Suprapubic skin (tissue), 4 donors: ENCODE data around the gene NEGR1. TPM values are rescaled to one million over a fixed set of nuclear protein-coding genes. Genes with fewer than 3 reads are reported as not detected.
A peak's percentile ranks its signal among the peaks of the same experiment; 100 is the strongest.

Source experiments
- DNase-seq, 2 donors: peaks; one replicate each; pipeline ENCODE4 v3.0.0-alpha.2; 2019; ENCODE audit warnings: low spot score in 2 of 2
- H3K27ac ChIP-seq: fragments of 200-600 bp; sonication (generic); one replicate; pipeline ENCODE4 v1.5.1; 2019
- H3K27me3 ChIP-seq: fragments of 200-600 bp; sonication (generic); one replicate; pipeline ENCODE4 v1.5.1; 2019
- H3K36me3 ChIP-seq: fragments of 200-600 bp; sonication (generic); one replicate; pipeline ENCODE4 v1.5.1; 2019
- H3K4me1 ChIP-seq: fragments of 200-600 bp; sonication (generic); one replicate; pipeline ENCODE4 v1.5.1; 2019
- H3K4me3 ChIP-seq: fragments of 200-600 bp; sonication (generic); one replicate; pipeline ENCODE4 v1.5.1; 2019; ENCODE audit warnings: mild to moderate bottlenecking
- H3K9me3 ChIP-seq: fragments of 200-600 bp; sonication (generic); one replicate; pipeline ENCODE4 v1.5.1; 2019
- CTCF ChIP-seq, 2 donors: fragments of 200-600 bp in 1 of 2; fragments of 450-650 bp in 1 of 2; sonication (generic) in 1 of 2; IDR thresholded peaks; one replicate each; pipeline ENCODE4 v1.5.1; 2016 to 2019; ENCODE audit warnings: antibody characterized with exemption in 2 of 2, mild to moderate bottlenecking in 1 of 2, moderate library complexity in 1 of 2
- EP300 ChIP-seq: sonication (generic); formaldehyde crosslinking; IDR thresholded peaks from one replicate; pipeline ENCODE4 v1.6.1; 2017; ENCODE audit warnings: antibody characterized with exemption
- POLR2A ChIP-seq, 2 donors: fragments of 450-650 bp; IDR thresholded peaks; one replicate each; pipeline ENCODE4 v1.6.1; 2017; ENCODE audit warnings: antibody characterized with exemption in 2 of 2, mild to moderate bottlenecking in 2 of 2, moderate library complexity in 2 of 2
- POLR2AphosphoS5 ChIP-seq, 3 donors: sonication (generic); formaldehyde crosslinking; IDR thresholded peaks; one replicate each; pipeline ENCODE4 v1.6.1; 2017; ENCODE audit warnings: antibody characterized with exemption in 3 of 3
- WGBS: methylation state at CpG from one replicate; pipeline ENCODE4 v1.1.5; 2018; 5-methylcytosine and 5-hydroxymethylcytosine counted together
- total RNA-seq, 4 donors: library from RNA; depleted of rRNA; stranded (reverse); fragments of >200 nt; gene quantifications; one replicate each; pipeline ENCODE4 v1.1.0, GENCODE V29; 2016

Gene NEGR1
- total RNA-seq, 4 donors from 2014 or later: 3.0 to 9.9 (median 3.8) TPM

GRCh38 chr1:71427066-71427465 is 855.3 kb downstream of the NEGR1 start:
- H3K9me3 ChIP-seq: no peaks in the 10 kb centered on the region
- no peak for DNase-seq
- TF ChIP-seq CTCF (IDR thresholded peaks at IDR 0.05): no peak
- H3K27me3 ChIP-seq: no peaks in the 10 kb centered on the region
- H3K4me3 ChIP-seq: no peak overlapping the region
- H3K4me1 ChIP-seq: no peaks in the 10 kb centered on the region
- no peak overlapping the region for H3K27ac ChIP-seq
- 84% methylated on average over 3 of the region's 3 CpGs for WGBS
- H3K36me3 ChIP-seq: no peaks in the 10 kb centered on the region

- Histone ChIP-seq H3K4me3 (no peak overlapping the region), H3K36me3 (no peaks in the 10 kb centered on the region), H3K9me3 (no peaks in the 10 kb centered on the region), H3K27ac (no peak overlapping the region), H3K4me1 (no peaks in the 10 kb centered on the region), H3K27me3 (no peaks in the 10 kb centered on the region)
- TF ChIP-seq POLR2A (IDR thresholded peaks at IDR 0.05) (no peak), CTCF (IDR thresholded peaks at IDR 0.05) (no peak), EP300 (no peak), POLR2AphosphoS5 (IDR thresholded peaks at IDR 0.05) (no peak)
- DNase-seq: no peak
Observed at GRCh38 chr1:71424536-71424935, 857.8 kb downstream of the NEGR1 start.

GRCh38 chr1:71422221-71422620 is 860.1 kb downstream of the NEGR1 start:
- Histone ChIP-seq H3K27me3 (no peaks in the 10 kb centered on the region), H3K4me3 (no peak overlapping the region), H3K36me3 (no peaks in the 10 kb centered on the region), H3K27ac (no peak overlapping the region), H3K9me3 (no peaks in the 10 kb centered on the region), H3K4me1 (no peaks in the 10 kb centered on the region)
- DNase-seq: no peak
- TF ChIP-seq POLR2A (IDR thresholded peaks at IDR 0.05): no peak
- no peak for TF ChIP-seq POLR2AphosphoS5 (IDR thresholded peaks at IDR 0.05)
- TF ChIP-seq CTCF (IDR thresholded peaks at IDR 0.05): no peak
- TF ChIP-seq EP300: no peak
- WGBS: 69% methylated on average over 6 of the region's 6 CpGs

GRCh38 chr1:71417421-71417820 is 864.9 kb downstream of the NEGR1 start:
- H3K36me3 ChIP-seq: no peaks in the 10 kb centered on the region
- no peaks in the 10 kb centered on the region for H3K4me1 ChIP-seq
- 71% methylated on average over 3 of the region's 3 CpGs for WGBS
- TF ChIP-seq EP300: no peak
- no peak for TF ChIP-seq POLR2AphosphoS5 (IDR thresholded peaks at IDR 0.05)
- no peak for TF ChIP-seq POLR2A (IDR thresholded peaks at IDR 0.05)
- DNase-seq: no peak
- H3K9me3 ChIP-seq: no peaks in the 10 kb centered on the region
- no peak overlapping the region for H3K4me3 ChIP-seq
- H3K27ac ChIP-seq: no peak overlapping the region
- H3K27me3 ChIP-seq: no peaks in the 10 kb centered on the region

GRCh38 chr1:71414179-71414578 is 868.2 kb downstream of the NEGR1 start:
- Histone ChIP-seq H3K9me3 (no peaks in the 10 kb centered on the region), H3K27me3 (no peaks in the 10 kb centered on the region), H3K4me3 (no peak overlapping the region), H3K4me1 (no peaks in the 10 kb centered on the region), H3K36me3 (no peaks in the 10 kb centered on the region), H3K27ac (peak overlapping the region; percentile 5)
- WGBS: 18% methylated on average over 2 of the region's 2 CpGs
- no peak for DNase-seq
- TF ChIP-seq POLR2A (IDR thresholded peaks at IDR 0.05): no peak
- TF ChIP-seq CTCF (IDR thresholded peaks at IDR 0.05): no peak
- TF ChIP-seq EP300: no peak
- no peak for TF ChIP-seq POLR2AphosphoS5 (IDR thresholded peaks at IDR 0.05)

- TF ChIP-seq EP300: no peak
- TF ChIP-seq POLR2AphosphoS5 (IDR thresholded peaks at IDR 0.05): no peak
- no peak for TF ChIP-seq CTCF (IDR thresholded peaks at IDR 0.05)
- H3K9me3 ChIP-seq: no peaks in the 10 kb centered on the region
- no peak for DNase-seq
- no peak overlapping the region for H3K4me3 ChIP-seq
- H3K4me1 ChIP-seq: no peaks in the 10 kb centered on the region
- H3K27ac ChIP-seq: peak overlapping the region; percentile 5
- no peaks in the 10 kb centered on the region for H3K36me3 ChIP-seq
- H3K27me3 ChIP-seq: no peaks in the 10 kb centered on the region
- 35% methylated on average over 3 of the region's 3 CpGs for WGBS
Observed at GRCh38 chr1:71413441-71414175, 868.7 kb downstream of the NEGR1 start.
